ENCODE results near the gene DNAJC6.

- TF ChIP-seq POLR2A (IDR thresholded peaks at IDR 0.05; ENCODE audit: low read depth, low read length) (no peak), TAF1 (IDR thresholded peaks at IDR 0.05; ENCODE audit: borderline replicate concordance, low read depth, low read length) (no peak), POLR2AphosphoS5 (IDR thresholded peaks at IDR 0.05; ENCODE audit: low read depth, low read length) (no peak)
Measured at GRCh38 chr1:65412256-65412983, 103.1 kb downstream of the DNAJC6 start.
